Gastroesophageal sphincter (tissue), 3 donors: ENCODE data around the gene CHRND.

ENCODE experiments used
- EP300 ChIP-seq: sonication (generic); formaldehyde crosslinking; IDR thresholded peaks from one replicate; pipeline ENCODE4 v1.6.1; 2017; ENCODE audit warnings: antibody characterized with exemption, mild to moderate bottlenecking
- POLR2A ChIP-seq, 2 donors: fragments of 450-650 bp; IDR thresholded peaks; one replicate each; pipeline ENCODE4 v1.6.1; 2017; ENCODE audit warnings: antibody characterized with exemption in 2 of 2, mild to moderate bottlenecking in 2 of 2, moderate library complexity in 1 of 2
- POLR2AphosphoS5 ChIP-seq: sonication (generic); formaldehyde crosslinking; IDR thresholded peaks from one replicate; pipeline ENCODE4 v1.6.1; 2017; ENCODE audit warnings: antibody characterized with exemption
- TF ChIP-seq, protein P1 (sequence below), 4 experiments: fragments of 200-600 bp in 2 of 4; fragments of 450-650 bp in 2 of 4; sonication (generic) in 1 of 4; IDR thresholded peaks; one replicate each; pipeline ENCODE4 v1.5.1; 2017 to 2019; ENCODE audit warnings: antibody characterized with exemption in 4 of 4, mild to moderate bottlenecking in 2 of 4, moderate library complexity in 2 of 4

DNA sequence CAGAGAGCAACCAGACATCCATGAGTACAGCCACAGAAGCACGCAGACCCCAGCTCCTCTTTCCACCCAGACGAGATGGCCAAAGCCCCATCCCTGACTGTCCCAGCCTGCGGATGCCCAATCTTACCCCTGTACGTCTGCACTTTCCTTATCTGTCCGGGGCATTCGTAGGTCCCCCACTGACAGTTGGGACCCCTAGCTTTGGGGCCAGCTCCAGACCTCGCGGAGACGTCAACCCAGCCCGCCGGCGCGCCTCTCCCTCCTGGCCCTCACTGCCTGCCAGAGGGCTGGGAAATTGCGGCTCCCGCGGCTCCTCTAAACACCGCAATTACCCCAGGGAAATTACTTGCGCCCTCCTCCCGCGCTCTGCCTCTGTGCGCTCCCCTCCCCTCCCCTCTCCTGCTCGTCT is 40.6 kb upstream of the CHRND start:
- no peak for TF ChIP-seq POLR2A (IDR thresholded peaks at IDR 0.05)
- TF ChIP-seq, protein P1, sequence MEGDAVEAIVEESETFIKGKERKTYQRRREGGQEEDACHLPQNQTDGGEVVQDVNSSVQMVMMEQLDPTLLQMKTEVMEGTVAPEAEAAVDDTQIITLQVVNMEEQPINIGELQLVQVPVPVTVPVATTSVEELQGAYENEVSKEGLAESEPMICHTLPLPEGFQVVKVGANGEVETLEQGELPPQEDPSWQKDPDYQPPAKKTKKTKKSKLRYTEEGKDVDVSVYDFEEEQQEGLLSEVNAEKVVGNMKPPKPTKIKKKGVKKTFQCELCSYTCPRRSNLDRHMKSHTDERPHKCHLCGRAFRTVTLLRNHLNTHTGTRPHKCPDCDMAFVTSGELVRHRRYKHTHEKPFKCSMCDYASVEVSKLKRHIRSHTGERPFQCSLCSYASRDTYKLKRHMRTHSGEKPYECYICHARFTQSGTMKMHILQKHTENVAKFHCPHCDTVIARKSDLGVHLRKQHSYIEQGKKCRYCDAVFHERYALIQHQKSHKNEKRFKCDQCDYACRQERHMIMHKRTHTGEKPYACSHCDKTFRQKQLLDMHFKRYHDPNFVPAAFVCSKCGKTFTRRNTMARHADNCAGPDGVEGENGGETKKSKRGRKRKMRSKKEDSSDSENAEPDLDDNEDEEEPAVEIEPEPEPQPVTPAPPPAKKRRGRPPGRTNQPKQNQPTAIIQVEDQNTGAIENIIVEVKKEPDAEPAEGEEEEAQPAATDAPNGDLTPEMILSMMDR (IDR thresholded peaks at IDR 0.05) = no peak
- TF ChIP-seq POLR2AphosphoS5 = no peak
- no peak for TF ChIP-seq EP300
